Keratinocyte (primary cell): ENCODE measurements around the gene SEC24C. TPM values are rescaled to one million over a fixed set of nuclear protein-coding genes. Genes with fewer than 3 reads are reported as not detected.
"Not testable (repeated sequence)": the region's sequence is repeated elsewhere in the genome, so short reads cannot be mapped to it uniquely, and the experiment has no call there.

Experiments used
- DNase-seq: peaks from one replicate; pipeline ENCODE4 v3.0.0-alpha.2; 2011; ENCODE audit warnings: low read depth, missing footprints, low spot score
- FAIRE-seq: peaks from 2 replicates; lab custom pipeline; 2011; peaks lifted over from hg19 to GRCh38; lab: Jason Lieb, UNC
- H2AFZ ChIP-seq: 2 replicates; pipeline ENCODE4 v1.6.0; 2012; ENCODE audit warnings: low read length, control low read depth, inconsistent platforms; ENCODE audit not compliant: control insufficient read depth
- H3K27ac ChIP-seq: 2 replicates; pipeline ENCODE4 v1.5.1; 2011; ENCODE audit warnings: low read length; ENCODE audit not compliant: control insufficient read depth, insufficient read depth
- H3K27me3 ChIP-seq: 3 replicates; pipeline ENCODE4 v1.6.0; 2011; ENCODE audit warnings: low read length; ENCODE audit not compliant: control insufficient read depth, insufficient read depth; ENCODE audit errors: extremely low read depth
- H3K36me3 ChIP-seq, 2 experiments: 2 replicates in 1 of 2; 3 replicates in 1 of 2; pipeline ENCODE4 v1.5.1; 2011; ENCODE audit warnings: low read length in 2 of 2, mild to moderate bottlenecking in 1 of 2; ENCODE audit not compliant: control insufficient read depth in 2 of 2, insufficient read depth in 2 of 2; ENCODE audit errors: extremely low read depth in 1 of 2
- H3K4me1 ChIP-seq: 3 replicates; pipeline ENCODE4 v1.5.1; 2011; ENCODE audit warnings: low read length; ENCODE audit not compliant: control insufficient read depth, insufficient read depth; ENCODE audit errors: extremely low read depth
- H3K4me2 ChIP-seq: 3 replicates; pipeline ENCODE4 v1.6.0; 2011; ENCODE audit warnings: low read depth, low read length; ENCODE audit not compliant: control insufficient read depth, insufficient read depth; ENCODE audit errors: extremely low read depth
- H3K4me3 ChIP-seq, 3 experiments: fragments of 200-600 bp in 1 of 3; sonication (generic) in 1 of 3; 2 replicates in 2 of 3; 3 replicates in 1 of 3; pipeline ENCODE4 v1.5.1; 2011 to 2016; ENCODE audit warnings: low read length in 3 of 3, mild to moderate bottlenecking in 3 of 3, control low read depth in 2 of 3, inconsistent platforms in 1 of 3, low read depth in 1 of 3, mixed read lengths in 1 of 3, mixed run types in 1 of 3, moderate library complexity in 1 of 3; ENCODE audit not compliant: control insufficient read depth in 2 of 3, insufficient read depth in 2 of 3; ENCODE audit errors: extremely low read depth in 1 of 3
- H3K79me2 ChIP-seq: 2 replicates; pipeline ENCODE4 v1.6.0; 2012; ENCODE audit warnings: low read length; ENCODE audit not compliant: control insufficient read depth, insufficient read depth
- H3K9ac ChIP-seq: 3 replicates; pipeline ENCODE4 v1.6.0; 2011; ENCODE audit warnings: low read length; ENCODE audit not compliant: control insufficient read depth, insufficient read depth; ENCODE audit errors: extremely low read depth
- H3K9me1 ChIP-seq: 3 replicates; pipeline ENCODE4 v1.6.0; 2011; ENCODE audit warnings: low read length; ENCODE audit not compliant: control insufficient read depth, insufficient read depth; ENCODE audit errors: extremely low read depth
- H3K9me3 ChIP-seq: 2 replicates; pipeline ENCODE4 v1.5.1; 2012; ENCODE audit warnings: low read depth, low read length; ENCODE audit not compliant: control insufficient read depth
- H4K20me1 ChIP-seq: 3 replicates; pipeline ENCODE4 v1.6.0; 2011; ENCODE audit warnings: low read length; ENCODE audit not compliant: control insufficient read depth, insufficient read depth; ENCODE audit errors: extremely low read depth
- dilution Hi-C: fragments of 300-500 bp; cut with MboI; formaldehyde crosslinking; loops from one replicate; pipeline ENCODE4 v1.7.0; 2020; ENCODE audit warnings: low sequenced_read_pairs; ENCODE audit not compliant: extremely low pct_ligation_motif_present
- polyA plus RNA-seq, 5 experiments: library from polyadenylated mRNA; depleted of rRNA in 3 of 5; stranded (reverse) in 3 of 5; stranded (forward) in 1 of 5; unstranded in 1 of 5; fragments of >200 nt; gene quantifications; 1 replicate in 1 of 5; 2 replicates in 3 of 5; 3 replicates in 1 of 5; pipeline versions ENCODE4 v1.2.1 to v1.2.3, GENCODE V29; 2011 to 2012; ENCODE audit warnings: missing spikeins in 2 of 5, low read depth in 1 of 5, low replicate concordance in 1 of 5

Gene SEC24C
- polyA plus RNA-seq, 1 donor (not counting 4 experiments of a cell fraction or from before 2014, with no cell fraction given) = 65.3 TPM

DNA sequence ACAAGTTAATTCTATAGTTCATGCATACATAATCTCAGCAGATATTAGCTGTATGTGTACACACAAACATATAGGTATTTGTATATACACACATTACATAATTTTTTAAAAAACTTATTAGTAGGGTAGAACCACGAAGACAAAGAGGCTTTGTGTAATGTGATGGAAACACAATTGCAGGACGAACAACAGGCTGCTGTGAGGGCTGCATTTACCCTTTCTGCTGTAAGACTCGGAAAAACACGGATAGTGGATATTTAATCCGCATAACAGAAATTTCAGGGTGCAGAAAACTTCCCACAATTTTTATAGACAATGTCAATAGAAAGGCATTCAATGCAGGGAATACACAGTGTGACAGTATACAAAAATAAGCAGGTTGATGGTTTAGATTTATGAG, 32.5 kb upstream of the SEC24C start:
- H3K36me3 ChIP-seq, dilution Hi-C loops: not testable (repeated sequence)

DNA sequence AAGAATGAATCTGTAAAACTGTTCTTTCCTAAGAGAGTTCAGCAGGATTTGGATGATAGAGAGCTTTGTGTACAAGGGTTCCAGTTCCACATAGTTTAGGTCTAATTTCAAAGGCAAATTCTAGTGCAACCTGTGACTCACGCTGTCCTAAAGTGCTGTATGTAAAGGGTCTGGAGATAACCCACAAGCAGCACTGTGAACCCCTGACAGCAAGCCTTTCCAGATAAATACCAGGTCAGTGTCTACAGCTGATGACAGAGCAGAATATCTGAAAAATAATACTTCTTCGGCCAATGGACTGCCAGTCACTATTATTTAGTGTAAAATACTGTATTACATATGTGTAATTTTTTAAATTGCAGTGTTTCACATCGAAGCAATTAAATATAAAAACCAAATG, 30.3 kb upstream of the SEC24C start:
- DNase-seq, H3K27me3 ChIP-seq, dilution Hi-C loops, H3K79me2 ChIP-seq, H2AFZ ChIP-seq, H3K9me1 ChIP-seq, FAIRE-seq, H3K4me2 ChIP-seq, H3K4me3 ChIP-seq, H3K4me1 ChIP-seq, H3K9ac ChIP-seq, H3K27ac ChIP-seq, H4K20me1 ChIP-seq, H3K9me3 ChIP-seq: not testable (repeated sequence)
- peaks cover 2 to 18% of the 10 kb centered on the region in 2 experiments for H3K36me3 ChIP-seq

More for the DNA sequence above, 32.5 kb upstream of the SEC24C start:
- not testable (repeated sequence) for FAIRE-seq, H4K20me1 ChIP-seq, H3K4me3 ChIP-seq, H3K9me3 ChIP-seq, H2AFZ ChIP-seq, H3K4me2 ChIP-seq, DNase-seq, H3K27ac ChIP-seq, H3K9me1 ChIP-seq, H3K4me1 ChIP-seq, H3K79me2 ChIP-seq, H3K27me3 ChIP-seq, H3K9ac ChIP-seq

- H3K9me3 ChIP-seq, H3K27ac ChIP-seq, FAIRE-seq, H3K27me3 ChIP-seq, H3K79me2 ChIP-seq, H3K9ac ChIP-seq, H3K4me1 ChIP-seq, H3K4me2 ChIP-seq, H4K20me1 ChIP-seq, H3K9me1 ChIP-seq, dilution Hi-C loops, DNase-seq, H3K4me3 ChIP-seq, H2AFZ ChIP-seq: not testable (repeated sequence)
- peaks cover 4 to 18% of the 10 kb centered on the region in 2 experiments for H3K36me3 ChIP-seq
Observed at GRCh38 chr10:73714483-73714882, 29.7 kb upstream of the SEC24C start.

GRCh38 chr10:73715179-73716156, 28.7 kb upstream of the SEC24C start:
- dilution Hi-C loops, H3K4me1 ChIP-seq, H3K27ac ChIP-seq, H3K79me2 ChIP-seq, DNase-seq, H3K4me3 ChIP-seq, H3K9me3 ChIP-seq, FAIRE-seq, H4K20me1 ChIP-seq, H3K9me1 ChIP-seq, H3K4me2 ChIP-seq, H3K9ac ChIP-seq, H2AFZ ChIP-seq, H3K27me3 ChIP-seq: not testable (repeated sequence)
- H3K36me3 ChIP-seq = peaks cover 6 to 16% of the 10 kb centered on the region in 2 experiments
